ENCODE measurements around the gene MBD3.
"Not testable (repeated sequence)": the region's sequence is repeated elsewhere in the genome, so short reads cannot be mapped to it uniquely, and the experiment has no call there.

MBD3 gene

DNA sequence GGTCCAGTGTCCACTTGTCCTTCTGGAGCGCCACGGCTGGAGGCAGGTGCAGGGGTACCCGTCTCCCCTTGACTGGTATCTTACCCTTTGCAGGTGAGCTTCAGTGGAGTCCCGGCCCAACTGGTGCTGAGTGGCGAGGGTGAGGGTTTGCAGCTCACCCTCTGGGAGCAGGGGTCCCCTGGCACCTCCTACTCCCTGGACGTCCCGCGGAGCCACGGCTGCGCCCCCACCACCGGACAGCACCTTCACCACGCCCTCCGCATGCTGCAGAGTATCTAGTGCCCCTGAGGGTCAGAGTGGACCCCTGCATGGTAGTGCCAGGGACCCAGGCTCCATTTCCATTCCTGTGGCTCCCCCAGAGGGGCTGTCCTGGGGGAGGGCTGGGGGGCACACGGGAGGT, 57.7 kb downstream of the MBD3 start:
- Histone ChIP-seq H3K4me3 (ENCODE audit: low read depth, low read length) (no peak overlapping the region), H3K27ac (no peak overlapping the region), H3K36me3 (replicated peaks) (no peaks in the 10 kb centered on the region), H3K27me3 (replicated peaks) (no peaks in the 10 kb centered on the region)
- in situ Hi-C loops (cut with HindIII; ENCODE audit: low pct_ligation_motif_present, low sequenced_read_pairs) = no loop called here
- DNase-seq = no peak
- TF ChIP-seq, protein P1, sequence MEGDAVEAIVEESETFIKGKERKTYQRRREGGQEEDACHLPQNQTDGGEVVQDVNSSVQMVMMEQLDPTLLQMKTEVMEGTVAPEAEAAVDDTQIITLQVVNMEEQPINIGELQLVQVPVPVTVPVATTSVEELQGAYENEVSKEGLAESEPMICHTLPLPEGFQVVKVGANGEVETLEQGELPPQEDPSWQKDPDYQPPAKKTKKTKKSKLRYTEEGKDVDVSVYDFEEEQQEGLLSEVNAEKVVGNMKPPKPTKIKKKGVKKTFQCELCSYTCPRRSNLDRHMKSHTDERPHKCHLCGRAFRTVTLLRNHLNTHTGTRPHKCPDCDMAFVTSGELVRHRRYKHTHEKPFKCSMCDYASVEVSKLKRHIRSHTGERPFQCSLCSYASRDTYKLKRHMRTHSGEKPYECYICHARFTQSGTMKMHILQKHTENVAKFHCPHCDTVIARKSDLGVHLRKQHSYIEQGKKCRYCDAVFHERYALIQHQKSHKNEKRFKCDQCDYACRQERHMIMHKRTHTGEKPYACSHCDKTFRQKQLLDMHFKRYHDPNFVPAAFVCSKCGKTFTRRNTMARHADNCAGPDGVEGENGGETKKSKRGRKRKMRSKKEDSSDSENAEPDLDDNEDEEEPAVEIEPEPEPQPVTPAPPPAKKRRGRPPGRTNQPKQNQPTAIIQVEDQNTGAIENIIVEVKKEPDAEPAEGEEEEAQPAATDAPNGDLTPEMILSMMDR (IDR thresholded peaks at IDR 0.05; ENCODE audit: low read depth, low read length, missing control alignments) = no peak

- Histone ChIP-seq H3K27ac (no peak overlapping the region), H3K4me3 (ENCODE audit: low read depth, low read length) (no peak overlapping the region), H3K27me3 (replicated peaks) (no peaks in the 10 kb centered on the region), H3K36me3 (replicated peaks) (no peaks in the 10 kb centered on the region)
- in situ Hi-C loops (cut with HindIII; ENCODE audit: low pct_ligation_motif_present, low sequenced_read_pairs) = no loop called here
- TF ChIP-seq, protein P1 (IDR thresholded peaks at IDR 0.05; ENCODE audit: low read depth, low read length, missing control alignments) = no peak
- DNase-seq = no peak
Measured at GRCh38 chr19:1533510-1534150, 59.0 kb downstream of the MBD3 start.

DNA sequence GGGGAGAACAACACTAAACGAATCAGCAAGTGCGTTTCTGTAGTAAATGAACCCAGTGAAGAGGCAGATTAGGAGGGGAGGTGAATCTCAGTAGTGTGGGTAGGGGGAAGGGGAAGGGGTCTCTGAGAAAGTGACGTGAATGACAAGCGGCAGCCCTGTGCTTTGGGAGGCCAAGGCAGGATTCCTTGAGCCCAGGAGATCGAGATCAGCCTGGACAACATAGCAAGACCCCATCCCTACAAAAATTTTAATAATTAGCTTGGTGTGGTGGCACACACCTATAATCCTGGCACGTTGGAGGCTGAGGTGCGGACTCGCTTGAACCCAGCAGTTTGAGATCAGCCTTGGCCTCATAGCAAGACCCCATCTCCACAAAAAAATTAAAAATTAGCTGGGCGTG, 60.7 kb downstream of the MBD3 start:
- Histone ChIP-seq H3K27ac (no peak overlapping the region), H3K36me3 (replicated peaks) (no peaks in the 10 kb centered on the region), H3K4me3 (ENCODE audit: low read depth, low read length) (no peak overlapping the region), H3K27me3 (replicated peaks) (no peaks in the 10 kb centered on the region)
- in situ Hi-C loops (cut with HindIII; ENCODE audit: low pct_ligation_motif_present, low sequenced_read_pairs) = no loop called here
- DNase-seq = no peak
- TF ChIP-seq, protein P1 (IDR thresholded peaks at IDR 0.05; ENCODE audit: low read depth, low read length, missing control alignments) = no peak

DNA sequence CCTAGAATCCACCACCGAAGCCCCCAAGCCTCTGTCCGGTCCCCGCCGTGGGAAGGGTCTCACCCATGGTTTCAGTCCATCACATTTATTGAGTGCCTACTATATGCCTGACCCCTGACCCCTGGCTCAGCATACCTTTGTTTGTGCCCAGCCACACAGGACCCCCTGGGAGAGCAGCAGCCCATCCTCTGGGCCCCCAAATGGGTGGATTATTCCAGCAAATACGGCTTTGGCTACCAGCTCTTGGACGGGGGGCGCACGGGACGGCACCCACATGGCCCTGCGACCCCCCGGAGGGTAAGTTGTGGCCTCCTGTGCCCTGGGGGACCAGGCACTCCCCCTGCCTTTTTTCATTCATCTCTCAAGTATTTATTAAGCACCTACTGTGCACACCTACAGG, 61.1 kb downstream of the MBD3 start:
- Histone ChIP-seq H3K36me3 (replicated peaks) (no peaks in the 10 kb centered on the region), H3K4me3 (ENCODE audit: low read depth, low read length) (no peak overlapping the region), H3K27me3 (replicated peaks) (no peaks in the 10 kb centered on the region), H3K27ac (no peak overlapping the region)
- in situ Hi-C loops (cut with HindIII; ENCODE audit: low pct_ligation_motif_present, low sequenced_read_pairs) = no loop called here
- no peak for DNase-seq
- TF ChIP-seq, protein P1 (IDR thresholded peaks at IDR 0.05; ENCODE audit: low read depth, low read length, missing control alignments) = no peak

GRCh38 chr19:1530856-1531255, 61.8 kb downstream of the MBD3 start:
- DNase-seq; in situ Hi-C loops (cut with HindIII; ENCODE audit: low pct_ligation_motif_present, low sequenced_read_pairs); H3K27ac ChIP-seq; H3K4me3 ChIP-seq (ENCODE audit: low read depth, low read length); H3K36me3 ChIP-seq (replicated peaks); H3K27me3 ChIP-seq (replicated peaks): not testable (repeated sequence)

- TF ChIP-seq, protein P1 (IDR thresholded peaks at IDR 0.05; ENCODE audit: low read depth, low read length, missing control alignments) = no peak
- Histone ChIP-seq H3K27ac (no peak overlapping the region), H3K36me3 (replicated peaks) (no peaks in the 10 kb centered on the region), H3K27me3 (replicated peaks) (peaks cover 13% of the 10 kb centered on the region), H3K4me3 (ENCODE audit: low read depth, low read length) (no peak overlapping the region)
- DNase-seq = no peak
- in situ Hi-C loops (cut with HindIII; ENCODE audit: low pct_ligation_motif_present, low sequenced_read_pairs) = no loop called here
Measured at GRCh38 chr19:1529430-1529816, 63.2 kb downstream of the MBD3 start.

Data from brain microvascular endothelial cell (primary cell).